ENCODE data around the gene FAM149B1.

The FAM149B1 gene

GRCh38 chr10:73289958-73290357 is 122.0 kb downstream of the FAM149B1 start:
- no peak overlapping the region for H3K4me3 ChIP-seq (ENCODE audit: low read length)
- no peak overlapping the region for H3K27ac ChIP-seq (ENCODE audit: low read depth, low read length)
- H3K36me3 ChIP-seq (ENCODE audit: insufficient read depth, low read length) = no peaks in the 10 kb centered on the region
- H3K27me3 ChIP-seq (ENCODE audit: insufficient read depth, low read length) = no peaks in the 10 kb centered on the region
- no peak overlapping the region for H3K9ac ChIP-seq (ENCODE audit: low read depth, low read length)
- peaks cover 10% of the 10 kb centered on the region; the same call in 1 of the 2 replicates for H3K9me3 ChIP-seq (ENCODE audit: insufficient read depth, low read depth, low read length)
- H3K4me1 ChIP-seq (ENCODE audit: insufficient read depth, low read length) = no peaks in the 10 kb centered on the region
- no CpG with 5 or more reads among the region's 1 CpG for WGBS

GRCh38 chr10:73293461-73293860 is 125.5 kb downstream of the FAM149B1 start:
- no peak overlapping the region for H3K27ac ChIP-seq (ENCODE audit: low read depth, low read length)
- H3K4me1 ChIP-seq (ENCODE audit: insufficient read depth, low read length) = no peaks in the 10 kb centered on the region
- WGBS = 87% methylated on average over 3 of the region's 3 CpGs
- H3K36me3 ChIP-seq (ENCODE audit: insufficient read depth, low read length) = no peaks in the 10 kb centered on the region
- H3K9me3 ChIP-seq (ENCODE audit: insufficient read depth, low read depth, low read length) = peaks cover 10% of the 10 kb centered on the region; the same call in 1 of the 2 replicates
- H3K9ac ChIP-seq (ENCODE audit: low read depth, low read length) = no peak overlapping the region
- H3K27me3 ChIP-seq (ENCODE audit: insufficient read depth, low read length) = no peaks in the 10 kb centered on the region
- no peak overlapping the region for H3K4me3 ChIP-seq (ENCODE audit: low read length)

Measured in HUES64 (cell line).